OCI-LY7 (cell line): ENCODE data around the gene MIA3. TPM values are rescaled to one million over a fixed set of nuclear protein-coding genes. Genes with fewer than 3 reads are reported as not detected.

Experiments used
- BruUV-seq: library from RNA; stranded (reverse); fragments of 400-500 nt; replicated peaks from 2 replicates; lab custom pipeline; 2021; lab: Mats Ljungman, UMichigan
- CTCF ChIA-PET: fragments of 300-600 bp; sonication (Branson Sonifier 250); formaldehyde crosslinking; loops from one replicate; lab custom pipeline; 2022; ENCODE audit warnings: antibody characterized with exemption; ENCODE audit not compliant: unreplicated experiment; lab: Charles Lee
- POLR2A ChIA-PET: fragments of 300-600 bp; sonication (Branson Sonifier 250); formaldehyde crosslinking; loops from one replicate; lab custom pipeline; 2022; ENCODE audit warnings: antibody characterized with exemption; lab: Charles Lee
- DNase-seq: peaks from one replicate; pipeline ENCODE4 v3.0.0-alpha.2; 2015; ENCODE audit warnings: low spot score
- H2AFZ ChIP-seq: fragments of 200-600 bp; sonication (generic), shearing (Covaris generic); 2 replicates; pipeline ENCODE4 v1.6.1; 2014; ENCODE audit warnings: mild to moderate bottlenecking, antibody characterized with exemption, low read length, moderate library complexity
- H3K27ac ChIP-seq: fragments of 200-600 bp; sonication (generic); 2 replicates; pipeline ENCODE4 v1.5.1; 2014; ENCODE audit warnings: mixed run types, low read depth, mild to moderate bottlenecking, moderate library complexity, low read length, inconsistent platforms; ENCODE audit not compliant: poor library complexity, severe bottlenecking
- H3K36me3 ChIP-seq: fragments of 200-600 bp; sonication (generic); 2 replicates; pipeline ENCODE4 v1.6.1; 2014; ENCODE audit warnings: mild to moderate bottlenecking, antibody characterized with exemption, low read length, moderate library complexity, mixed read lengths; ENCODE audit not compliant: insufficient read depth
- H3K4me1 ChIP-seq: fragments of 200-600 bp; sonication (generic); 2 replicates; pipeline ENCODE4 v1.5.1; 2014; ENCODE audit warnings: mild to moderate bottlenecking, low read length; ENCODE audit not compliant: insufficient read depth, poor library complexity, severe bottlenecking
- H3K4me2 ChIP-seq: fragments of 200-600 bp; sonication (generic); 2 replicates; pipeline ENCODE4 v1.6.1; 2014; ENCODE audit warnings: mild to moderate bottlenecking, low read length
- H3K4me3 ChIP-seq: fragments of 200-600 bp; sonication (generic); 2 replicates; pipeline ENCODE4 v1.5.1; 2014; ENCODE audit warnings: mild to moderate bottlenecking, low read depth, low read length; ENCODE audit not compliant: poor library complexity, severe bottlenecking
- H3K79me2 ChIP-seq: fragments of 200-600 bp; sonication (generic); 2 replicates; pipeline ENCODE4 v1.6.1; 2016; ENCODE audit warnings: low read depth, mild to moderate bottlenecking, low read length, moderate library complexity, mixed read lengths; ENCODE audit not compliant: insufficient read depth
- H3K9me2 ChIP-seq: fragments of 200-600 bp; sonication (generic); 2 replicates; pipeline ENCODE4 v1.6.1; 2016; ENCODE audit warnings: mild to moderate bottlenecking, low read length, mixed read lengths; ENCODE audit not compliant: insufficient read depth
- H3K9me3 ChIP-seq: fragments of 200-600 bp; sonication (generic); 2 replicates; pipeline ENCODE4 v1.6.1; 2014; ENCODE audit warnings: mild to moderate bottlenecking, mixed run types, low read length, mixed read lengths
- H4K20me1 ChIP-seq: fragments of 200-600 bp; sonication (generic); 2 replicates; pipeline ENCODE4 v1.6.1; 2014; ENCODE audit warnings: mild to moderate bottlenecking, antibody characterized with exemption, low read length, moderate library complexity, mixed read lengths; ENCODE audit not compliant: insufficient read depth
- EZH2phosphoT487 ChIP-seq: fragments of 200-600 bp; sonication (generic); IDR thresholded peaks from 2 replicates; pipeline ENCODE4 v1.6.1; 2018; ENCODE audit warnings: low read depth, borderline replicate concordance, mild to moderate bottlenecking, mixed run types, antibody characterized with exemption, low read length, moderate library complexity, mixed read lengths
- intact Hi-C: fragments of 100-400 bp; cut with micrococcal nuclease; formaldehyde crosslinking; loops from one replicate; pipeline ENCODE4 v1.10.0; 2022; ENCODE audit not compliant: unreplicated experiment
- total RNA-seq, 2 experiments: library from RNA; depleted of rRNA in 1 of 2; stranded (reverse); fragments of >200 nt in 1 of 2; shearing (Covaris generic) in 1 of 2; gene quantifications; 2 replicates each; pipeline ENCODE4 v1.2.3, GENCODE V29; 2014 to 2022
- TF ChIP-seq, protein P1 (sequence below): fragments of 200-600 bp; sonication (generic); conservative IDR thresholded peaks from 2 replicates; pipeline ENCODE4 v1.5.1; 2014; ENCODE audit warnings: mild to moderate bottlenecking, antibody characterized with exemption, low read length, moderate library complexity, mixed read lengths

Gene MIA3
- total RNA-seq, 2 experiments from 2014 or later = 23.5 to 57.1 TPM

DNA sequence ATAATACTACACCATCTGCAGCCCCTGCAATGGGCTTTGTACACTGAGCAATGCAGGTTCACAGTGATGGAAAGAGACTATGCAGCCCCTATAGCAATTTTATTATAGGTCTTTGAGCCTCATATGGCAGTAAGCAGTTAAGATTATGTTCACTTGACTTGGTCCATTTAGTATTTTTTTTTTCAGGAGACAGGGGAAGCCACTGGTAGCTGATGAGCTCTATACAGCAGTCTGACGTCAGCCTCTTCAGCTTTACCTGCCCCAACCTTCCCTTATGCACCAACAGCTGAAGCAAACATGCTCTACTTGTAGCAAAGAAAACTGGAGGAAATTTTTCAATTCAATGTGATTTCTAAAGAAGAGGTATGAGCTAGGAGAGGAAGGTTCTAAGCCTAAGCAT is 62.2 kb downstream of the MIA3 start:
- Histone ChIP-seq H3K27ac (no peak overlapping the region), H3K9me2 (peaks cover 4% of the 10 kb centered on the region; the same call in 1 of the 2 replicates), H3K79me2 (no peaks in the 10 kb centered on the region), H4K20me1 (no peaks in the 10 kb centered on the region), H3K4me3 (no peak overlapping the region), H3K9me3 (no peaks in the 10 kb centered on the region), H2AFZ (no peak overlapping the region), H3K4me1 (no peaks in the 10 kb centered on the region), H3K36me3 (peaks cover 12% of the 10 kb centered on the region), H3K4me2 (no peak overlapping the region)
- intact Hi-C loops = no loop called here
- no TSS peak for BruUV-seq
- TF ChIP-seq, protein P1, sequence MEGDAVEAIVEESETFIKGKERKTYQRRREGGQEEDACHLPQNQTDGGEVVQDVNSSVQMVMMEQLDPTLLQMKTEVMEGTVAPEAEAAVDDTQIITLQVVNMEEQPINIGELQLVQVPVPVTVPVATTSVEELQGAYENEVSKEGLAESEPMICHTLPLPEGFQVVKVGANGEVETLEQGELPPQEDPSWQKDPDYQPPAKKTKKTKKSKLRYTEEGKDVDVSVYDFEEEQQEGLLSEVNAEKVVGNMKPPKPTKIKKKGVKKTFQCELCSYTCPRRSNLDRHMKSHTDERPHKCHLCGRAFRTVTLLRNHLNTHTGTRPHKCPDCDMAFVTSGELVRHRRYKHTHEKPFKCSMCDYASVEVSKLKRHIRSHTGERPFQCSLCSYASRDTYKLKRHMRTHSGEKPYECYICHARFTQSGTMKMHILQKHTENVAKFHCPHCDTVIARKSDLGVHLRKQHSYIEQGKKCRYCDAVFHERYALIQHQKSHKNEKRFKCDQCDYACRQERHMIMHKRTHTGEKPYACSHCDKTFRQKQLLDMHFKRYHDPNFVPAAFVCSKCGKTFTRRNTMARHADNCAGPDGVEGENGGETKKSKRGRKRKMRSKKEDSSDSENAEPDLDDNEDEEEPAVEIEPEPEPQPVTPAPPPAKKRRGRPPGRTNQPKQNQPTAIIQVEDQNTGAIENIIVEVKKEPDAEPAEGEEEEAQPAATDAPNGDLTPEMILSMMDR = no peak
- no peak for TF ChIP-seq EZH2phosphoT487
- CTCF ChIA-PET = no interaction called here
- no peak for DNase-seq
- POLR2A ChIA-PET = interaction anchor here (0.6 to 1.2 kb wide), 4 partner anchors 9 to 83 kb away, joined by 3 to 5 read pairs (median 3); no protein-coding TSS in a partner anchor

DNA sequence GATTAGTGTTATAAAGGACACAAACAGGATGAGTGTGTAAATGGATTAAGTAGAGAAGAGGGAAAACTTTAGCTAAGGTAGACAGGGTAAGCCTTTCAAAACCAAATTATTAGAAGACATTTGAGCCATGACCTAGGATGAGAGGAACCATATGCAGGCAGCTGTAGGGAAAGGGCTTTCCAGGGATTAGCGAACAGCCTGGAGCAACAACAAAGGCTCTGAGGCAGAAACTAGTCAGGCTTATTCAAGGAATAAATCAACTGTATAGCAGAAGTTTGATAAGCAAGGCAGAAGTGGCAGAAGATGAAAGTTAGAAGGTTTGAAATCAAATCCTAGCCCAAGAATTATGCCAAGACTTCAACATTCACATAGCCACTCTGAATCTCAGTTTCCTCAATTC is 73.1 kb downstream of the MIA3 start:
- ChIA-PET CTCF (no interaction called here), POLR2A (interaction anchor here (1.0 to 1.7 kb wide), 2 partner anchors 12 to 13 kb away, joined by 3 to 6 read pairs; no protein-coding TSS in a partner anchor)
- no peaks in the 10 kb centered on the region for H3K9me3 ChIP-seq
- H3K79me2 ChIP-seq = no peaks in the 10 kb centered on the region
- peaks cover 17% of the 10 kb centered on the region; the same call in 1 of the 2 replicates for H3K36me3 ChIP-seq
- no peak overlapping the region for H2AFZ ChIP-seq
- no peak overlapping the region for H3K27ac ChIP-seq
- BruUV-seq = no TSS peak
- intact Hi-C loops = no loop called here
- H3K9me2 ChIP-seq = no peaks in the 10 kb centered on the region
- no peak for DNase-seq
- H4K20me1 ChIP-seq = no peaks in the 10 kb centered on the region
- TF ChIP-seq EZH2phosphoT487 = no peak
- TF ChIP-seq, protein P1 = no peak
- no peak overlapping the region for H3K4me2 ChIP-seq
- no peak overlapping the region for H3K4me3 ChIP-seq
- H3K4me1 ChIP-seq = no peaks in the 10 kb centered on the region

DNA sequence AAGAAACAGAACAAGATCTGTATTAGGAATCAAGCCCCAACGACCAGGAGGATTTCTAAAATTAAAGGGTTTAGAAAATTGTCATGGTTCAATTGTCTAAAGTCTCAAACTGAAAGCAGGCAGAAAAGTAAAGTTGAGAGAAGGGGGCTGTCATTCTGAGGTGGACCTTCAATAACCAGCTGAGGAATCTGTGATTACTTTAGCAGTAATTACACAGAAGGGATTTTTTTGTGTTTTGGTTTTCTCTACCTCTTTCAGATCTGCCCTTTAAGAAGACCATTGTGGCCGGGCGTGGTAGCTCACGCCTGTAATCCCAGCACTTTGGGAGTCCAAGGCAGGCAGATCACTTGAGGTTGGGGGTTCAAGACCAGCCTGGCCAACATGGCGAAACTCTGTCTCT is 77.0 kb downstream of the MIA3 start:
- intact Hi-C loops = no loop called here
- DNase-seq = no peak
- no peaks in the 10 kb centered on the region for H3K4me1 ChIP-seq
- H3K79me2 ChIP-seq = no peaks in the 10 kb centered on the region; the same call in 1 of the 2 replicates
- no peak overlapping the region for H3K27ac ChIP-seq
- H3K4me2 ChIP-seq = no peak overlapping the region
- H3K36me3 ChIP-seq = peaks cover 23% of the 10 kb centered on the region
- CTCF ChIA-PET = no interaction called here
- H3K9me3 ChIP-seq = no peaks in the 10 kb centered on the region
- no peak overlapping the region for H2AFZ ChIP-seq
- POLR2A ChIA-PET = no interaction called here
- H4K20me1 ChIP-seq = no peaks in the 10 kb centered on the region
- H3K9me2 ChIP-seq = no peaks in the 10 kb centered on the region
- TF ChIP-seq, protein P1 = no peak
- no peak for TF ChIP-seq EZH2phosphoT487
- H3K4me3 ChIP-seq = no peak overlapping the region
- no TSS peak for BruUV-seq
